Muscle of back (tissue), 11 donors: Measurements from ENCODE around the gene CAPZB. TPM values are rescaled to one million over a fixed set of nuclear protein-coding genes. Genes with fewer than 3 reads are reported as not detected.

ENCODE experiments used
- DNase-seq, 3 donors: peaks; one replicate each; pipeline versions ENCODE4 v3.0.0 to v3.0.0-alpha.2; 2013
- polyA plus RNA-seq, 10 donors: library from polyadenylated mRNA; unstranded; fragments of 120-200 nt; gene quantifications; one replicate each; pipeline ENCODE4 v1.2.1, GENCODE V29; 2013; ENCODE audit not compliant: insufficient read length in 10 of 10

The CAPZB gene
- polyA plus RNA-seq, 10 donors = 218 to 290 (median 246) TPM

- DNase-seq = no peak
These were observed 113.9 kb downstream of the CAPZB start for GRCh38 chr1:19371226-19372135.

- no peak for DNase-seq
These were observed 114.7 kb downstream of the CAPZB start for GRCh38 chr1:19370453-19371170.

- DNase-seq = no peak
These were observed 115.8 kb downstream of the CAPZB start for GRCh38 chr1:19369396-19370090.

GRCh38 chr1:19368964-19369363, 116.4 kb downstream of the CAPZB start:
- no peak for DNase-seq

GRCh38 chr1:19368050-19368449, 117.3 kb downstream of the CAPZB start:
- DNase-seq = no peak

GRCh38 chr1:19367584-19368041, 117.7 kb downstream of the CAPZB start:
- DNase-seq = no peak

GRCh38 chr1:19366599-19367536, 118.5 kb downstream of the CAPZB start:
- no peak for DNase-seq

- no peak for DNase-seq
These were observed 119.6 kb downstream of the CAPZB start for GRCh38 chr1:19365721-19366120.

GRCh38 chr1:19363536-19364152, 121.7 kb downstream of the CAPZB start:
- DNase-seq = no peak

GRCh38 chr1:19361611-19362147, 123.7 kb downstream of the CAPZB start:
- no peak for DNase-seq

- peak in 1 of 3 donors; percentile 51 for DNase-seq
These were observed 124.3 kb downstream of the CAPZB start for GRCh38 chr1:19360843-19361610.

GRCh38 chr1:19360432-19360831, 124.9 kb downstream of the CAPZB start:
- DNase-seq = no peak

- no peak for DNase-seq
These were observed 125.3 kb downstream of the CAPZB start for GRCh38 chr1:19360016-19360415.

- no peak for DNase-seq
These were observed 126.0 kb downstream of the CAPZB start for GRCh38 chr1:19359357-19359756.

GRCh38 chr1:19358710-19359109, 126.6 kb downstream of the CAPZB start:
- DNase-seq = no peak

GRCh38 chr1:19357299-19357986, 127.9 kb downstream of the CAPZB start:
- DNase-seq = no peak

GRCh38 chr1:19356266-19356665, 129.1 kb downstream of the CAPZB start:
- no peak for DNase-seq

- no peak for DNase-seq
These were observed 130.8 kb downstream of the CAPZB start for GRCh38 chr1:19354531-19354981.

GRCh38 chr1:19353596-19353995, 131.7 kb downstream of the CAPZB start:
- no peak for DNase-seq
